Hepatic stellate cell (primary cell): ENCODE data around the gene MED16.
"Not testable (repeated sequence)": the region's sequence is repeated elsewhere in the genome, so short reads cannot be mapped to it uniquely, and the experiment has no call there.

Source experiments
- DNase-seq: peaks from one replicate; pipeline ENCODE4 v3.0.0; 2011; ENCODE audit warnings: low spot score

Gene MED16

DNA sequence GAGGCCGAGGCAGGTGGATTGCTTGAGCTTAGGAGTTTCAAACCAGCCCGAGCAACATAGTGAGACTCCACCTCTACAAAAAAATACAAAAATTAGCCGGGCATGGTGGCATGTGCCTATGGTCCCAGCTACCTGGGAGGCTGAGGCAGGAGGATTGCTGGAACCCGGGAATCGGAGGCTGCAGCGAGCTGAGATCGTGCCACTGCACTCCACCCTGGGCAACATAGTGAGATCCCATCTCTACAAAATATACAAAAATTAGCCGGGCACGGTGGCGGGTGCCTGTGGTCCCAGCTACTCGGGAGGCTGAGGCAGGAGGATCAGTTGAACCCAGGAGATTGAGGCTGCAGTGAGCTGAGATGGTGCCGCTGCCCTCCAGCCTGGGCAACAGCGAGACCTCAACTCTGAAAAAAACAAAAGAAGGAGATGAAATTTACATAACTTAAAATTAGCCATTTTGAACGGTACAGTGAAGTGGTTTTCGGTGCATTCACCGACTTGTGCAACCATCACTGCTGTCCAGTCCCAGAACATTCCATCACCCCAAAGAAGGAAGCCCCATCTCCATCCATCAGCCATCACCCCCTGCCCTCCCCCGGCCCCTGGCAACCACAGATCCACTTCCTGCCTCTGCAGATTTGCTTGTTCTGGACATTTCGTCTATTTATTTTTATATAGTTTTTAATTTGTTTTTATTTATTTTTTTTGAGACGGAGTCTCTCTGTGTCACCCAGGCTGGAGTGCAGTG, 66.9 kb downstream of the MED16 start:
- DNase-seq: no peak

DNA sequence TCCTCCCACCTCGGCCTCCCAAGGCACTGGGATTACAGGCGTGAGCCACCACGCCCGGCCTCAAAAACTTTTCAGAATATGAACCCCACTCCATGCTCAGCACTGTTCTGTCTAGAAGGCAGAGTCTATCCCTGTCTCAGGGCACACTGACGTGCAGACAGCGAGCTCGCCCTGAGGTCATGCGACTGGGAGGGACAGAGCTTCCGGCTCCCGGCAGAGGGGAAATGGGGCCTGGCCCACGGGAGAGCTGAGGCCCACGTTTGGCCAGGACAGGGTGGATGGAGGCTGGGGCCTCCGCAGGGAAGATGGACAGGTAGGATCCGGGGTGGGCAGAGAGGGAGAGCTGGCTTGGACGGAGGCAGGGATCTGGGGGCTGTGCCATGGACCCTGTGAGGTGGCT, 68.1 kb downstream of the MED16 start:
- no peak for DNase-seq

GRCh38 chr19:823565-824121, 69.3 kb downstream of the MED16 start:
- DNase-seq: no peak

GRCh38 chr19:821825-822503, 71.0 kb downstream of the MED16 start, which contains the start of gene PLPPR3:
Gene PLPPR3, minus strand, starts transcription at chr19:821955. Its CDS starts 396 bp downstream, at chr19:821559.
- no peak for DNase-seq

GRCh38 chr19:821231-821824, 71.7 kb downstream of the MED16 start:
- DNase-seq: no peak

DNA sequence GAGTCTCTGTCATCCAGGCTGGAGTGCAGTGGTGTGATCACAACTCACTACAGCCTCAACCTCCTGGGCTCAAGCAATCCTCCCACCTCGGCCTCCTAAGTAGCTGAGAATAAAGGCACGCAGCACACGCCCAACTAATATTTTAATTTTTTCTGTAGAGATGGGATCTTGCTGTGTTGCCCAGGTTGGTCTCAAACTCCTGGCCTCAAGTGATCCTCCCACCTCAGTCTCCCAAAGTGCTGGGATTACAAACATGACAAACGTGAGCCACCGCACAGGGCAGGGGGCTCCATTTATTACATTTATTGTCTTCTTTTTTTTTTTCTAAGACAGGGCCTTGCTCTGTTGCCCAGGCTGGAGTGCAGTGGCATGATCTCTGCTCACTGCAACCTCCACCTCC, 72.8 kb downstream of the MED16 start:
- DNase-seq: not testable (repeated sequence)
